GM12878 (cell line): ENCODE results near the gene SYCP3. TPM values are rescaled to one million over a fixed set of nuclear protein-coding genes. Genes with fewer than 3 reads are reported as not detected.

Source experiments
- ATAC-seq: fragments of 200-7000 bp; cut with Tn5 transposase; 3 replicates; pipeline ENCODE4 v1.9.1; 2020; ENCODE audit warnings: mild to moderate bottlenecking, moderate library complexity
- BruUV-seq: library from RNA; stranded (reverse); fragments of 400-500 nt; replicated peaks from 2 replicates; lab custom pipeline; 2021; lab: Mats Ljungman, UMichigan
- CTCF ChIA-PET: fragments of 300-600 bp; sonication (Branson Sonifier 250); formaldehyde crosslinking; extraction: SDS; loops from one replicate; lab custom pipeline; 2021; ENCODE audit warnings: inconsistent platforms; lab: Yijun Ruan, JAX
- POLR2A ChIA-PET: fragments of 350-600 bp; formaldehyde crosslinking; extraction: SDS; loops from one replicate; lab custom pipeline; 2021; ENCODE audit warnings: inconsistent platforms; lab: Charles Lee
- RAD21 ChIA-PET: fragments of 300-600 bp; sonication (Branson Sonifier 250); formaldehyde crosslinking; loops from one replicate; lab custom pipeline; 2023; ENCODE audit warnings: antibody characterized with exemption; ENCODE audit not compliant: unreplicated experiment; lab: Charles Lee
- SMC1A ChIA-PET: fragments of 300-600 bp; sonication (Branson Sonifier 250); formaldehyde crosslinking; loops from one replicate; lab custom pipeline; 2023; ENCODE audit not compliant: unreplicated experiment, uncharacterized antibody; lab: Charles Lee
- DNase-seq: peaks from one replicate; pipeline ENCODE4 v3.0.0-alpha.2; 2011; ENCODE audit warnings: low read depth, low spot score
- FAIRE-seq: peaks from 3 replicates; lab custom pipeline; 2011; peaks lifted over from hg19 to GRCh38; lab: Jason Lieb, UNC
- H2AFZ ChIP-seq: 2 replicates; pipeline ENCODE4 v1.6.0; 2011; ENCODE audit warnings: low read depth, low read length, control low read depth; ENCODE audit not compliant: control insufficient read depth
- H3K27ac ChIP-seq: 2 replicates; pipeline ENCODE4 v1.5.1; 2011; ENCODE audit warnings: control low read depth; ENCODE audit not compliant: control insufficient read depth, insufficient read depth
- H3K27me3 ChIP-seq, 2 experiments: replicated peaks in 1 of 2; 2 replicates each; pipeline versions ENCODE4 v1.6.0 to v1.6.1; 2011; ENCODE audit warnings: low read length in 1 of 2; ENCODE audit not compliant: control insufficient read depth in 2 of 2, insufficient read depth in 2 of 2
- H3K36me3 ChIP-seq, 2 experiments: 2 replicates each; pipeline ENCODE4 v1.5.1; 2011; ENCODE audit warnings: low read length in 1 of 2; ENCODE audit not compliant: control insufficient read depth in 2 of 2, insufficient read depth in 2 of 2
- H3K4me1 ChIP-seq: 2 replicates; pipeline ENCODE4 v1.6.1; 2011; ENCODE audit warnings: mild to moderate bottlenecking, low read length, moderate library complexity, mixed read lengths; ENCODE audit not compliant: control insufficient read depth, insufficient read depth
- H3K4me2 ChIP-seq: 2 replicates; pipeline ENCODE4 v1.6.0; 2011; ENCODE audit warnings: control low read depth; ENCODE audit not compliant: control insufficient read depth, insufficient read depth
- H3K4me3 ChIP-seq: fragments of 200-600 bp; sonication (generic); 2 replicates; pipeline ENCODE4 v1.5.1; 2016
- H3K79me2 ChIP-seq: 2 replicates; pipeline ENCODE4 v1.6.0; 2011; ENCODE audit warnings: low read length; ENCODE audit not compliant: control insufficient read depth, insufficient read depth
- H3K9ac ChIP-seq: 2 replicates; pipeline ENCODE4 v1.8.0; 2011; ENCODE audit warnings: low read length, control low read depth, mixed read lengths; ENCODE audit not compliant: control insufficient read depth, insufficient read depth
- H3K9me3 ChIP-seq: replicated peaks from 3 replicates; pipeline ENCODE4 v1.5.1; 2011; ENCODE audit warnings: mild to moderate bottlenecking, low read length; ENCODE audit not compliant: control insufficient read depth, insufficient read depth
- H4K20me1 ChIP-seq: 2 replicates; pipeline ENCODE4 v1.6.0; 2011; ENCODE audit not compliant: control insufficient read depth, insufficient read depth
- E4F1 ChIP-seq: fragments of 450-650 bp; IDR thresholded peaks from 2 replicates; pipeline ENCODE4 v1.6.1; 2018; ENCODE audit warnings: borderline replicate concordance, mild to moderate bottlenecking; ENCODE audit not compliant: partially characterized antibody
- EED ChIP-seq: sonication (generic); IDR thresholded peaks from 2 replicates; pipeline ENCODE4 v1.6.1; 2016; ENCODE audit warnings: antibody characterized with exemption, low read depth
- HCFC1 ChIP-seq: fragments of 150-350 bp; IDR thresholded peaks from 2 replicates; pipeline ENCODE4 v1.6.1; 2014; ENCODE audit warnings: low read length
- MYC ChIP-seq: IDR thresholded peaks from 2 replicates; pipeline ENCODE4 v1.6.1; 2011; ENCODE audit warnings: mild to moderate bottlenecking, low read length, moderate library complexity, inconsistent platforms; ENCODE audit not compliant: insufficient read depth, insufficient replicate concordance, insufficient read length, severe bottlenecking
- NFIC ChIP-seq: IDR thresholded peaks from 2 replicates; pipeline ENCODE4 v1.6.1; 2012; ENCODE audit warnings: low read depth, mild to moderate bottlenecking, inconsistent platforms, low read length, moderate library complexity
- NR2F1 ChIP-seq: fragments of 450-650 bp; conservative IDR thresholded peaks from 2 replicates; pipeline ENCODE4 v1.6.1; 2017; ENCODE audit warnings: mild to moderate bottlenecking
- PAX5 ChIP-seq: IDR thresholded peaks from 2 replicates; pipeline ENCODE4 v1.6.1; 2011; ENCODE audit warnings: low read depth, low read length, borderline replicate concordance
- RAD51 ChIP-seq: fragments of 450-650 bp; IDR thresholded peaks from 2 replicates; pipeline ENCODE4 v1.6.1; 2016; ENCODE audit warnings: moderate library complexity, mild to moderate bottlenecking, inconsistent platforms
- RBBP5 ChIP-seq: fragments of 200-600 bp; sonication (generic); conservative IDR thresholded peaks from 2 replicates; pipeline ENCODE4 v1.6.1; 2016
- SP1 ChIP-seq: IDR thresholded peaks from one replicate; pipeline ENCODE4 v1.6.1; 2011; ENCODE audit warnings: low read depth, low read length
- TCF3 ChIP-seq: IDR thresholded peaks from 2 replicates; pipeline ENCODE4 v1.6.1; 2012; ENCODE audit warnings: low read depth, mild to moderate bottlenecking, low read length, borderline replicate concordance; ENCODE audit not compliant: insufficient read depth
- YBX1 ChIP-seq: fragments of 450-650 bp; IDR thresholded peaks from 2 replicates; pipeline ENCODE4 v1.6.1; 2016; ENCODE audit warnings: antibody characterized with exemption
- ZBED1 ChIP-seq: IDR thresholded peaks from 2 replicates; pipeline ENCODE4 v1.6.1; 2016; ENCODE audit warnings: borderline replicate concordance
- ZBTB40 ChIP-seq: fragments of 450-650 bp; IDR thresholded peaks from 2 replicates; pipeline ENCODE4 v1.6.1; 2016; ENCODE audit warnings: mild to moderate bottlenecking, moderate library complexity, borderline replicate concordance
- ZNF24 ChIP-seq: fragments of 450-650 bp; IDR thresholded peaks from 2 replicates; pipeline ENCODE4 v1.6.1; 2017; ENCODE audit warnings: antibody characterized with exemption, mild to moderate bottlenecking
- WGBS: methylation state at CpG from one replicate; pipeline ENCODE4 v1.1.6; 2016; ENCODE audit warnings: low lambda C conversion rate; ENCODE audit not compliant: insufficient replicate concordance, insufficient coverage; ENCODE audit errors: missing lambda C conversion rate; 5-methylcytosine and 5-hydroxymethylcytosine counted together
- in situ Hi-C: fragments of 300-500 bp; cut with MboI; formaldehyde crosslinking; loops from 9 replicates; pipeline ENCODE4 v1.14.3; 2018; ENCODE audit warnings: mixed read lengths
- intact Hi-C: fragments of 100-400 bp; cut with micrococcal nuclease; formaldehyde crosslinking; loops from one replicate; pipeline ENCODE4 v1.14.2; 2022; ENCODE audit not compliant: unreplicated experiment
- polyA plus RNA-seq, 11 experiments: library from polyadenylated mRNA; depleted of rRNA in 4 of 11; unstranded in 6 of 11; stranded (reverse) in 5 of 11; fragments of >200 nt; fragmentation: Nextera tagmentation in 4 of 11; fragmentation: Illumina TruSeq in 1 of 11; extraction: Ambion mirVana in 4 of 11; extraction: Trizol in 1 of 11; gene quantifications; 1 replicate in 1 of 11; 2 replicates in 10 of 11; pipeline versions ENCODE4 v1.2.1 to v1.2.3, GENCODE V29; 2011 to 2016; ENCODE audit warnings: inconsistent platforms in 2 of 11, missing spikeins in 2 of 11, low read depth in 1 of 11
- total RNA-seq, 4 experiments: library from RNA; depleted of rRNA in 3 of 4; stranded (reverse); fragments of >200 nt in 3 of 4; fragmentation: Illumina TruSeq in 1 of 4; extraction: Trizol in 1 of 4; gene quantifications; 2 replicates each; pipeline versions ENCODE4 v1.2.1 to v1.2.3, GENCODE V29; 2013 to 2021

SYCP3 gene
- total and polyA plus RNA-seq, 10 of the 15 experiments (the other 5 are each of a cell fraction or from before 2014, with no cell fraction given) = 0.08 to 0.58 (median 0.21) TPM

GRCh38 chr12:101785671-101786070 lies 46.4 kb upstream of the SYCP3 start:
- CTCF ChIA-PET = interaction anchor here (1.4 to 3.2 kb wide), 4 partner anchors 7 to 64 kb away, joined by 3 to 9 read pairs (median 4); no protein-coding TSS in a partner anchor
- RAD21 ChIA-PET = interaction anchor here (1.7 kb wide), 1 partner anchor 12 kb away, joined by 5 read pairs; no protein-coding TSS in a partner anchor

More at GRCh38 chr12:101785671-101786070, 46.4 kb upstream of the SYCP3 start:
- H3K4me2 ChIP-seq = no peak overlapping the region
- H3K79me2 ChIP-seq = no peaks in the 10 kb centered on the region
- no peak overlapping the region for H2AFZ ChIP-seq
- ChIA-PET SMC1A (interaction anchor here (1.1 kb wide), 1 partner anchor 44 kb away, joined by 4 read pairs; no protein-coding TSS in a partner anchor), POLR2A (interaction anchor here (1.6 kb wide), 1 partner anchor 20 kb away, joined by 3 read pairs; no protein-coding TSS in a partner anchor)
- H3K27ac ChIP-seq = no peak overlapping the region
- no peak for FAIRE-seq
- no peak for TF ChIP-seq NR2F1
- no peak for TF ChIP-seq RBBP5
- TF ChIP-seq NFIC = no peak
- no peak for TF ChIP-seq RAD51
- no peak for TF ChIP-seq ZNF24
- no peak for TF ChIP-seq YBX1
- TF ChIP-seq ZBED1 = no peak
- TF ChIP-seq EED = no peak
- TF ChIP-seq HCFC1 = no peak
- no peak for TF ChIP-seq E4F1
- TF ChIP-seq PAX5 = no peak
- TF ChIP-seq TCF3 = no peak
- no peak for TF ChIP-seq ZBTB40
- TF ChIP-seq SP1 = no peak
- no peak for TF ChIP-seq MYC
- peaks cover 7 to 12% of the 10 kb centered on the region in 2 experiments; a peak in 3 of 4 replicates for H3K36me3 ChIP-seq
- no peak overlapping the region for H3K9ac ChIP-seq
- H4K20me1 ChIP-seq = no peaks in the 10 kb centered on the region
- ATAC-seq = no peak
- H3K4me1 ChIP-seq = no peaks in the 10 kb centered on the region
- 100% methylated on average over 1 of the region's 1 CpG for WGBS
- no peaks in the 10 kb centered on the region for H3K9me3 ChIP-seq
- no TSS peak for BruUV-seq
- intact Hi-C loops (no loop called here), in situ Hi-C loops (no loop called here)
- no peaks in the 10 kb centered on the region for H3K27me3 ChIP-seq
- DNase-seq = no peak
- no peak overlapping the region for H3K4me3 ChIP-seq
